Measurements from ENCODE around the gene GTF3C4.
A peak's percentile ranks its signal among the peaks of the same experiment; 100 is the strongest.

GTF3C4 gene

GRCh38 chr9:132647806-132648205, 22.5 kb upstream of the GTF3C4 start:
- TF ChIP-seq POLR2AphosphoS5 (IDR thresholded peaks at IDR 0.05; ENCODE audit: low read depth, low read length) = no peak
- FAIRE-seq = no peak
- DNase-seq (ENCODE audit: insufficient read length) = no peak

GRCh38 chr9:132648283-132648682, 22.0 kb upstream of the GTF3C4 start:
- TF ChIP-seq TAF1 (IDR thresholded peaks at IDR 0.05; ENCODE audit: borderline replicate concordance, low read depth, low read length) = no peak
- TF ChIP-seq POLR2AphosphoS5 (IDR thresholded peaks at IDR 0.05; ENCODE audit: low read depth, low read length) = no peak
- TF ChIP-seq POLR2A (IDR thresholded peaks at IDR 0.05; ENCODE audit: low read depth, low read length) = no peak
- DNase-seq (ENCODE audit: insufficient read length) = no peak
- no peak for FAIRE-seq

DNA sequence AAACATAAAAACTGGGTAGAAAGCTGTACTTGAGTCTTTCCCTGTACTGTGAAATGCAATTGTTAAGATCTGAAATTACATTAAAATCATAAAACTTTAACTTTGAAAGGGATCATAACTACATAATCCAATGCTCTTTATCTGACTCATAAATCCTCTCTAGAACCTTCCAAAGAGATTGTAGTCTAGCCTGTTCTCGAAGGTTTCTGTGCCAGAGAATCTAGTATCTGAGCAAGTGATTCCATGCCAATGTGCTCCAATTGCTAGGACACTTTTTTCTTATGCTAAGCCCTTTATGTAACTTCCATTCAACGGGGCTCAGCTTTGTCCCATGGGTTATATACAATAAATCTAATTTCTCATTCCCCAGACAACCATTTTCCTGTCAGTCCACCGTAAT, 21.6 kb upstream of the GTF3C4 start:
- no peak for TF ChIP-seq TAF1 (IDR thresholded peaks at IDR 0.05; ENCODE audit: borderline replicate concordance, low read depth, low read length)
- no peak for TF ChIP-seq POLR2AphosphoS5 (IDR thresholded peaks at IDR 0.05; ENCODE audit: low read depth, low read length)
- no peak for TF ChIP-seq POLR2A (IDR thresholded peaks at IDR 0.05; ENCODE audit: low read depth, low read length)
- DNase-seq (ENCODE audit: insufficient read length) (no peak), FAIRE-seq (no peak)

DNA sequence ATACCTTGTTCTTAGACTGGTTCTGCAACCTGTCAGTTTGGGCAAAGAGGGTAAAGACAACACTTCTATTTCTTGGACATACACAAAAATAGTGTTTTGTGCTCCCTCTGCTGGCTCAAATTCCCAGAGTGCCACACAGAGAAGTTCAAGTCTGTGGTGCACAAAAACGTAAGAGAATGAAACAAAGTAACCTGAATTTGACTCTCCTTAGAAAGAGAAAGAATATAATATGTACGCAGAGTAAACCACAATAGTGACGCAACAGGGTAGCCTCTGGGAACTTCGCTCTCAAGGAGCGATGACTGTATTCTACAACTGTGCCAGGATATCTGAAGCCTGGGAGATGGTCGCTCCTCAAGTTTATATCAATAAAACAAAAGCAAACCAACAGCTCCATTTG, 19.0 kb upstream of the GTF3C4 start:
- FAIRE-seq (no peak), DNase-seq (ENCODE audit: insufficient read length) (no peak)
- no peak for TF ChIP-seq POLR2A (IDR thresholded peaks at IDR 0.05; ENCODE audit: low read depth, low read length)
- no peak for TF ChIP-seq POLR2AphosphoS5 (IDR thresholded peaks at IDR 0.05; ENCODE audit: low read depth, low read length)
- TF ChIP-seq TAF1 (IDR thresholded peaks at IDR 0.05; ENCODE audit: borderline replicate concordance, low read depth, low read length) = no peak

DNA sequence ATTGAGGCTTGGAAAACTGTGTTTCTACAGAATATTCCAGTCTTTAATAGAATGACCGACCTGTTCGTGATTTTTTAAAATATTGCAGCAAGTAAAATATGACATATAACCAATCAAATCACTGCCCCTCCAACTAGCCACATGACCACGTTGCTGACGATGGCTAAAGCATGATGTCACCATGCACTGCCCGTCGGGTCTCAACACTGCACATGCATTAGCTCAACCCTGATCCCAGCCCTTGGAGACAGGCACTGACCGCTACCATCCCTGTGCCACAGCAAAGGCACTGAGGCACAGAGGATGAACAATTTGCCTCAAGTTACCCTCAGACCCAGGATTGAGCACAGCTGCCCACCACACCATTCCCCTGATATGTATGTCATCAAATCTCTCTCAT, 14.0 kb upstream of the GTF3C4 start:
- no peak for TF ChIP-seq POLR2A (IDR thresholded peaks at IDR 0.05; ENCODE audit: low read depth, low read length)
- TF ChIP-seq POLR2AphosphoS5 (IDR thresholded peaks at IDR 0.05; ENCODE audit: low read depth, low read length) = 0 out of 2 replicates have a peak, but pooled peaks have one; percentile 17
- FAIRE-seq = no peak

GRCh38 chr9:132662152-132662945, 7.9 kb upstream of the GTF3C4 start:
- DNase-seq (ENCODE audit: insufficient read length) (no peak), FAIRE-seq (no peak)
- TF ChIP-seq POLR2A (IDR thresholded peaks at IDR 0.05; ENCODE audit: low read depth, low read length) (no peak), TAF1 (IDR thresholded peaks at IDR 0.05; ENCODE audit: borderline replicate concordance, low read depth, low read length) (no peak)

More for the DNA sequence above, 14.0 kb upstream of the GTF3C4 start:
- no peak for DNase-seq (ENCODE audit: insufficient read length)

- no peak for FAIRE-seq
- TF ChIP-seq POLR2AphosphoS5 (IDR thresholded peaks at IDR 0.05; ENCODE audit: low read depth, low read length) (no peak), TAF1 (IDR thresholded peaks at IDR 0.05; ENCODE audit: borderline replicate concordance, low read depth, low read length) (no peak), POLR2A (IDR thresholded peaks at IDR 0.05; ENCODE audit: low read depth, low read length) (no peak)
- DNase-seq (ENCODE audit: insufficient read length) = no peak
These were observed 7.1 kb upstream of the GTF3C4 start for GRCh38 chr9:132663117-132663516.

- TF ChIP-seq TAF1 (IDR thresholded peaks at IDR 0.05; ENCODE audit: borderline replicate concordance, low read depth, low read length) (no peak), POLR2AphosphoS5 (IDR thresholded peaks at IDR 0.05; ENCODE audit: low read depth, low read length) (no peak), POLR2A (IDR thresholded peaks at IDR 0.05; ENCODE audit: low read depth, low read length) (no peak)
- no peak for DNase-seq (ENCODE audit: insufficient read length)
- no peak for FAIRE-seq
These were observed 6.4 kb upstream of the GTF3C4 start for GRCh38 chr9:132663851-132664250.

DNA sequence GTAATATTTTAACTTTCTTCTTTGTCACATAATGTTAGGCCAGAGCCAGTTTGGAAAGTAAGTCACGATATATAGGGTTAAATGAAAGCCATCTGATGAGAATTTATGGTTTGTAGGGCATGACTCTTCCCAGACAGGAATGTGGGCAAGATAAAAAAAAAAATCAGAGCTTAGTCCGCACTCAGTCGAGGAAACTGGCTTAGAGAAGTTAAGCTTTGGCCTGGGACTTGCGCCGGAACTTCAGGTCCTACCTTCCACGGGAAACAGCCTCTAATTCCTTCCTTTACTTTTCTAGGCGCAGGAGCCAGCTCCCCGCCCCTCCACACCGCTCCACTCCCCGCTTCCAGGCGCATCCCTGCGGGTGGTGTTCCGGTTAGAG, 956 bp upstream of the GTF3C4 start:
- FAIRE-seq (no peak), DNase-seq (ENCODE audit: insufficient read length) (no peak)
- TF ChIP-seq POLR2A (IDR thresholded peaks at IDR 0.05; ENCODE audit: low read depth, low read length) (no peak), TAF1 (IDR thresholded peaks at IDR 0.05; ENCODE audit: borderline replicate concordance, low read depth, low read length) (no peak), POLR2AphosphoS5 (IDR thresholded peaks at IDR 0.05; ENCODE audit: low read depth, low read length) (no peak)

DNA sequence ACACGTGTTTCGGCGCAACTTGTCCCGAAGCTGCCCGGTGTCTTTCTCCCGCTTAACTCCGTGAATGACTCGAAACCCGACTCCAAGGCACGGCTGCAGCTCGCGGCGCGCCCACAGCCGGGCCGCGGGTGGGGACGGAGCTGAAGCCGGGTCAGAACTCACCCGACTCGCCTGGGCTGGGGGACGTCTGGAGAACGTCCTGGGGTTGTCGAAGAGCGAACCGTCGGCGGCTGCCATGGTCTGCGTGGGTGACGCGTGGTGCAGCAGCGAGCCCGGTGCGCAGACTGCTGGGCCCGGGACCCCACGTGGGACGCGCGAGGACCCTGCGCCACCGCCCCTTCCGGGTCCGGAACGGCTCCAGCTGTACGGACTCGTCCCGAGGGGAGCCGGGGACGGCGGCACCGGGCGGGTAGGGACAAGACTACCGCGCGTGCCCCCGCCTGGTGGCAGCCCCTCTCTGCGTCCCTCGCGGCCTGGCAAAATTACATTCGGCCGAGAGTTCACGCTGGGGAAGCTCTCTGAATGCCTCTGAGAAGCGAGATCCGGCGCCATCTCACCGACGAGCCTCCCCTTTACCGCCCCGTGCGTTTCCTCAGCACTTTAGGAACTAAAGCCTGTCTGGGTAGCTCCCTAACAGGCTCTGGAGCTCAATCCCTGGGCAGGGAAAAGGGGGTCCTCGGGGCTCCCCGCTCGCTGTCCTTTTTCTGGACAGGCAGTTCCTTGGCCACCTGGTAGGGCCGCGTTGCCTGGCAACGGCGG, 387 bp upstream of the GTF3C4 start, which contains the start of gene DDX31:
DDX31 (minus strand) TSS at position 286 of the 759 bp plus-strand sequence; CDS start at position 237, 49 bp downstream.
- peak; percentile 88 for TF ChIP-seq POLR2AphosphoS5 (IDR thresholded peaks at IDR 0.05; ENCODE audit: low read depth, low read length)
- TF ChIP-seq TAF1 (IDR thresholded peaks at IDR 0.05; ENCODE audit: borderline replicate concordance, low read depth, low read length) = peak; percentile 6
- peak; percentile 89; the same call in 1 of the 2 replicates for TF ChIP-seq POLR2A (IDR thresholded peaks at IDR 0.05; ENCODE audit: low read depth, low read length)
- peak; percentile 89 for FAIRE-seq
- DNase-seq (ENCODE audit: insufficient read length) = peak; percentile 90

DNA sequence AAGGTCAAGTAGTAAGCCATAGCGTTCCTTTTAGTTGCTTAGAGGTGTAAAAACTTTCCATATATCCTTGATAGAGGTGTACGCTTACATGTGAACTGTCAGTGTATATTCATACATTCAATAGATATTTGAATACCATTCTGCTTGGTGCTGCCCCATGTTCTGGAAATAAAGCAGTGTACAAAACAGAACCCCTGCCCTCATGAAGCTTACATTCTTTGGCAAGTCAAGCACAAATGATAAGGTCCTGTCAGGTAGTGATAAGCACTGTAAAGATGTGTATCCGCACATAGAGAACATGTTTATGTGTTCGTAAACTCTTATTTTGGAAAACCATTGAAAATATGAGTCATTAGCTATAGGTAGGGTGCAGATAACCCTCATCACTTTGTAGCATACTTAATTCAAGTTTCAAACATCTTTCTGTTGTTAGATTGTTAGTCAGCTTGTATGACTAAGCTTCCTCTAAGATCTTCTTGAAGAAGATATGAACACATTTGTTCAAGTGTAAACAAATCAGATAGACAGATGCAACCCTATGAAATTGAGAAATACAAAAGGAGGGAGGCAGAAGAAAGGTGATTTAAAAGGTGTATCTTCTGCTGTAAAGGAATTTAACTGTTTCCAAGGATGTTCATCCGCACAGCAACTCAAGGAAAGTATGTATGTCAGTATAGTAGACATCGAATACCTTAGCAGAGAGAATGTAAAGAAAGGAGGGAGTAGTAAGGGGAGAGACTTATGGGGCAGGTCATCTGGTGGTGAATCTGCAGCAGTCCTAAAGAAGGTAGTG, 1.6 kb downstream of the GTF3C4 start:
- no peak for TF ChIP-seq TAF1 (IDR thresholded peaks at IDR 0.05; ENCODE audit: borderline replicate concordance, low read depth, low read length)
- no peak for TF ChIP-seq POLR2A (IDR thresholded peaks at IDR 0.05; ENCODE audit: low read depth, low read length)
- no peak for TF ChIP-seq POLR2AphosphoS5 (IDR thresholded peaks at IDR 0.05; ENCODE audit: low read depth, low read length)

More for the DNA sequence above, 1.6 kb downstream of the GTF3C4 start:
- DNase-seq (ENCODE audit: insufficient read length) (no peak), FAIRE-seq (no peak)
